ENCODE data around the gene PLS3. TPM values are rescaled to one million over a fixed set of nuclear protein-coding genes. Genes with fewer than 3 reads are reported as not detected.
A peak's percentile ranks its signal among the peaks of the same experiment; 100 is the strongest.

Gene PLS3
- total RNA-seq, 1 donor from 2014 or later: 212 TPM

- TF ChIP-seq CTCF (IDR thresholded peaks at IDR 0.05): no peak
- no peaks in the 10 kb centered on the region for H3K36me3 ChIP-seq
- no peak for DNase-seq
- intact Hi-C loops (cut with DNase I): no loop called here
- no peak overlapping the region for H3K27ac ChIP-seq
- H3K9me3 ChIP-seq: no peaks in the 10 kb centered on the region
- H3K4me3 ChIP-seq: no peak overlapping the region
- no peaks in the 10 kb centered on the region for H3K27me3 ChIP-seq
- H3K4me1 ChIP-seq: no peaks in the 10 kb centered on the region
- no peak for ATAC-seq
Measured at GRCh38 chrX:115687595-115687994, 126.6 kb downstream of the PLS3 start.

- Histone ChIP-seq H3K4me3 (no peak overlapping the region), H3K9me3 (no peaks in the 10 kb centered on the region), H3K27me3 (no peaks in the 10 kb centered on the region), H3K27ac (peak overlapping the region; percentile 36), H3K36me3 (no peaks in the 10 kb centered on the region), H3K4me1 (no peaks in the 10 kb centered on the region)
- TF ChIP-seq CTCF (IDR thresholded peaks at IDR 0.05): no peak
- no peak for ATAC-seq
- DNase-seq: no peak
- intact Hi-C loops (cut with DNase I): no loop called here
Measured at GRCh38 chrX:115689931-115690330, 129.0 kb downstream of the PLS3 start.

GRCh38 chrX:115690511-115691216 is 129.7 kb downstream of the PLS3 start:
- no peaks in the 10 kb centered on the region for H3K36me3 ChIP-seq
- H3K27ac ChIP-seq: peak overlapping the region; percentile 36
- H3K4me3 ChIP-seq: no peak overlapping the region
- DNase-seq (no peak), ATAC-seq (peak; percentile 77)
- no peaks in the 10 kb centered on the region for H3K4me1 ChIP-seq
- H3K9me3 ChIP-seq: no peaks in the 10 kb centered on the region
- no peaks in the 10 kb centered on the region for H3K27me3 ChIP-seq
- TF ChIP-seq CTCF (IDR thresholded peaks at IDR 0.05): peak; percentile 65
- intact Hi-C loops (cut with DNase I): no loop called here

- no peak for DNase-seq
- Histone ChIP-seq H3K27me3 (no peaks in the 10 kb centered on the region), H3K27ac (no peak overlapping the region), H3K4me1 (no peaks in the 10 kb centered on the region), H3K9me3 (no peaks in the 10 kb centered on the region), H3K4me3 (no peak overlapping the region), H3K36me3 (no peaks in the 10 kb centered on the region)
- intact Hi-C loops (cut with DNase I): no loop called here
- no peak for ATAC-seq
- no peak for TF ChIP-seq CTCF (IDR thresholded peaks at IDR 0.05)
Measured at GRCh38 chrX:115693476-115693875, 132.5 kb downstream of the PLS3 start.

- no peak overlapping the region for H3K4me3 ChIP-seq
- H3K27ac ChIP-seq: no peak overlapping the region
- H3K4me1 ChIP-seq: no peaks in the 10 kb centered on the region
- H3K9me3 ChIP-seq: no peaks in the 10 kb centered on the region
- no peaks in the 10 kb centered on the region for H3K36me3 ChIP-seq
- no peak for DNase-seq
- H3K27me3 ChIP-seq: no peaks in the 10 kb centered on the region
- no peak for TF ChIP-seq CTCF (IDR thresholded peaks at IDR 0.05)
- intact Hi-C loops (cut with DNase I): no loop called here
- no peak for ATAC-seq
Measured at GRCh38 chrX:115694028-115694427, 133.1 kb downstream of the PLS3 start.

- TF ChIP-seq CTCF (IDR thresholded peaks at IDR 0.05): no peak
- Histone ChIP-seq H3K4me3 (no peak overlapping the region), H3K27me3 (no peaks in the 10 kb centered on the region), H3K4me1 (no peaks in the 10 kb centered on the region), H3K36me3 (no peaks in the 10 kb centered on the region), H3K27ac (no peak overlapping the region), H3K9me3 (no peaks in the 10 kb centered on the region)
- intact Hi-C loops (cut with DNase I): no loop called here
- no peak for DNase-seq
- ATAC-seq: no peak
Measured at GRCh38 chrX:115696039-115696438, 135.1 kb downstream of the PLS3 start.
